CD4-positive, alpha-beta T cell treated with Interleukin-17A for 1 hour (primary cell): ENCODE results near the gene GLYR1.

Experiments
- DNase-seq: peaks from one replicate; pipeline ENCODE4 v3.0.0-alpha.2; 2020

Gene GLYR1

DNA sequence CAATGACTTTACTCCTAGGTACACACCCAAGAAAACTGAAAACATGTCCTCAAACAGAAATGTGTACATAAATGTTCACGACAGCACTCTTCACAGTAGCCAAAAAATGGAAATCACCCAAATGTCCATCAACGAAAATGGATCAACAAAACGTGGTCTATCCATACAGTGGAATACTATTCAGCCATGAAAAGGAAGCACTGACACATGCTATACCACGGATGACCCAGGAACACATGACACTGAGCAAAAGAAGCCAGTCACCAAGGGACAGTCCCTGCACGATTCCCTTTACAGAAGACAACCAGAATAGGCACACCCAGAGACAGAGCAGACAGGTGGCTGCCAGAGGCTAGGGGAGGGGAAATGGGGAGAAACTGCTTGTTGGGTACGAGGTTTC, 91.4 kb downstream of the GLYR1 start:
- DNase-seq: no peak

DNA sequence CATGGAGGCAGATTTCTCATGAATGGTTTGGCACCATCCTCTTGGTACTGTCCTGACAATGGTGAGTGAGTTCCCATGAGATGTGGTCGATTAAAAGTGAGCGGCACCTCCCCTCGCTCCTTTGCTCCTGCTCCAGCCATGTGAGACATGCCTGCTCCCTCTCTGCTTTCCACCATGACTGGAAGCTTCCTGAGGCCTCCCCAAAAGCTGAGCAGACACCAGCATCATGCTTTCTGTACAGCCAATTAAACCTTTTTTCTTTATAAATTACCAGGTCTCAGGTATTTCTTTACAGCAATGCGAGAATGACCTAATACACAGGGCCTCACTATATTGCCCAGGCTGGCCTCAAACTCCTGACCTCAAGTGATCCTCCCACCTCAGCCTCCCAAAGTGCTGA, 92.2 kb downstream of the GLYR1 start:
- no peak for DNase-seq

DNA sequence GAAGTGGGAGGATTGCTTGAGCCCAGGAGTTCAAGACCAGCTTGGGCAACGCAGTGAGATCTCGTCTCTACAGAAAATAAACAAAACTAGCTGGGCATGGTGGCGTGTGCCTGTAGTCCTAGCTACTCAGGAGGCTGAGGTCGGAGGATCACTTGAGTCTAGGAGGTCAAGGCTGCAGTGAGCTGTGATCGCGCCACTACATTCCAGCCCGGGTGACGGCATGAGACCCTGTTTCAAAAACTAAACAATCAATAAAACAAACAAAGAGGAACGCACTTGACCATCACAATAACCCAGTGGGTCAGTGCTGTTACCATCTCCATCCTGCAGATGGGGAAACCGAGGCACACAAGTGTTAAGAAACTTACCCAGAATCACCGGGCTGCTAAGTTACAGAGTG, 93.9 kb downstream of the GLYR1 start:
- DNase-seq: no peak
